Neural cell (in vitro differentiated cells): ENCODE results near the gene NR5A2. TPM values are rescaled to one million over a fixed set of nuclear protein-coding genes. Genes with fewer than 3 reads are reported as not detected.

Experiments
- H2AFZ ChIP-seq: fragments of 200-600, 300-800 bp; sonication (generic), shearing (Covaris generic); 2 replicates; pipeline ENCODE4 v1.6.0; 2014; ENCODE audit warnings: low read depth, mild to moderate bottlenecking, antibody characterized with exemption, low read length, moderate library complexity
- H3F3A ChIP-seq: fragments of 200-600 bp; shearing (Covaris generic); 2 replicates; pipeline ENCODE4 v1.6.1; 2016; ENCODE audit warnings: mild to moderate bottlenecking, moderate library complexity, mixed read lengths, antibody characterized with exemption, low read length; ENCODE audit not compliant: insufficient read depth, poor library complexity, severe bottlenecking
- H3K27ac ChIP-seq: fragments of 200-600, 300-800 bp; sonication (generic), shearing (Covaris generic); 2 replicates; pipeline ENCODE4 v1.5.1; 2014; ENCODE audit warnings: mild to moderate bottlenecking, low read length, moderate library complexity
- H3K27me3 ChIP-seq: fragments of 300-800, 200-600 bp; sonication (generic), shearing (Covaris generic); 2 replicates; pipeline ENCODE4 v1.6.0; 2014; ENCODE audit warnings: mild to moderate bottlenecking, low read depth, low read length, moderate library complexity; ENCODE audit not compliant: insufficient read depth
- H3K36me3 ChIP-seq: fragments of 300-800, 200-600 bp; sonication (generic), shearing (Covaris generic); 2 replicates; pipeline ENCODE4 v1.5.1; 2014; ENCODE audit warnings: mild to moderate bottlenecking, antibody characterized with exemption, low read length, moderate library complexity; ENCODE audit not compliant: insufficient read depth
- H3K4me2 ChIP-seq: fragments of 300-800, 200-600 bp; sonication (generic), shearing (Covaris generic); 2 replicates; pipeline ENCODE4 v1.6.0; 2014; ENCODE audit warnings: mild to moderate bottlenecking, low read length
- H3K4me3 ChIP-seq: fragments of 300-800, 200-600 bp; sonication (generic), shearing (Covaris generic); 2 replicates; pipeline ENCODE4 v1.5.1; 2014; ENCODE audit warnings: mild to moderate bottlenecking, low read length, moderate library complexity
- H3K79me2 ChIP-seq: fragments of 200-600 bp; shearing (Covaris generic); replicated peaks from 2 replicates; pipeline ENCODE4 v1.6.0; 2014; ENCODE audit warnings: mild to moderate bottlenecking, low read length, moderate library complexity; ENCODE audit not compliant: insufficient read depth
- H3K9ac ChIP-seq: fragments of 300-800, 200-600 bp; sonication (generic), shearing (Covaris generic); 2 replicates; pipeline ENCODE4 v1.6.1; 2016; ENCODE audit warnings: mild to moderate bottlenecking, low read length, mixed read lengths
- H3K9me2 ChIP-seq: fragments of 200-600 bp; shearing (Covaris generic); 2 replicates; pipeline ENCODE4 v1.6.1; 2016; ENCODE audit warnings: mild to moderate bottlenecking, low read length, mixed read lengths; ENCODE audit not compliant: insufficient read depth
- H3K9me3 ChIP-seq: fragments of 200-600, 300-800 bp; sonication (generic), shearing (Covaris generic); 2 replicates; pipeline ENCODE4 v1.6.1; 2016; ENCODE audit warnings: mild to moderate bottlenecking, mixed run types, low read length, moderate library complexity, mixed read lengths
- H4K20me1 ChIP-seq: fragments of 200-600 bp; shearing (Covaris generic); 2 replicates; pipeline ENCODE4 v1.6.1; 2016; ENCODE audit warnings: mild to moderate bottlenecking, mixed run types; ENCODE audit not compliant: insufficient read depth
- EP300 ChIP-seq: fragments of 450-650 bp; conservative IDR thresholded peaks from 2 replicates; pipeline ENCODE4 v1.6.1; 2014; ENCODE audit warnings: antibody characterized with exemption, mild to moderate bottlenecking, moderate library complexity; ENCODE audit not compliant: poor library complexity, severe bottlenecking
- EZH2 ChIP-seq: fragments of 200-600, 300-800 bp; shearing (Covaris generic), sonication (generic); IDR thresholded peaks from 2 replicates; pipeline ENCODE4 v1.6.1; 2014; ENCODE audit warnings: antibody characterized with exemption, low read length, borderline replicate concordance, mild to moderate bottlenecking; ENCODE audit not compliant: insufficient read depth, poor library complexity, severe bottlenecking
- MXI1 ChIP-seq: fragments of 450-650 bp; conservative IDR thresholded peaks from 2 replicates; pipeline ENCODE4 v1.6.1; 2014; ENCODE audit warnings: antibody characterized with exemption, mild to moderate bottlenecking; ENCODE audit not compliant: poor library complexity, severe bottlenecking
- POLR2AphosphoS5 ChIP-seq: IDR thresholded peaks from 2 replicates; pipeline ENCODE4 v1.6.1; 2012
- RAD21 ChIP-seq: fragments of 450-650 bp; conservative IDR thresholded peaks from 2 replicates; pipeline ENCODE4 v1.6.1; 2014; ENCODE audit warnings: antibody characterized with exemption, mild to moderate bottlenecking, moderate library complexity
- SMC3 ChIP-seq: fragments of 450-650 bp; conservative IDR thresholded peaks from 2 replicates; pipeline ENCODE4 v1.6.1; 2014; ENCODE audit warnings: antibody characterized with exemption, mild to moderate bottlenecking, moderate library complexity; ENCODE audit not compliant: poor library complexity
- TAF1 ChIP-seq: IDR thresholded peaks from 2 replicates; pipeline ENCODE4 v1.6.1; 2012; ENCODE audit warnings: low read depth
- polyA plus RNA-seq: library from polyadenylated mRNA; depleted of rRNA; stranded (reverse); fragments of >200 nt; gene quantifications from 2 replicates; pipeline ENCODE4 v1.2.3, GENCODE V29; 2014
- TF ChIP-seq, protein P1 (sequence below): IDR thresholded peaks from 2 replicates; pipeline ENCODE4 v1.6.1; 2012; ENCODE audit warnings: borderline replicate concordance
- TF ChIP-seq, protein P2 (sequence below): fragments of 450-650 bp; IDR thresholded peaks from 2 replicates; pipeline ENCODE4 v1.5.1; 2014; ENCODE audit warnings: antibody characterized with exemption, mild to moderate bottlenecking, moderate library complexity; ENCODE audit not compliant: poor library complexity, severe bottlenecking

NR5A2 gene
- polyA plus RNA-seq, 1 donor from 2014 or later: not detected

DNA sequence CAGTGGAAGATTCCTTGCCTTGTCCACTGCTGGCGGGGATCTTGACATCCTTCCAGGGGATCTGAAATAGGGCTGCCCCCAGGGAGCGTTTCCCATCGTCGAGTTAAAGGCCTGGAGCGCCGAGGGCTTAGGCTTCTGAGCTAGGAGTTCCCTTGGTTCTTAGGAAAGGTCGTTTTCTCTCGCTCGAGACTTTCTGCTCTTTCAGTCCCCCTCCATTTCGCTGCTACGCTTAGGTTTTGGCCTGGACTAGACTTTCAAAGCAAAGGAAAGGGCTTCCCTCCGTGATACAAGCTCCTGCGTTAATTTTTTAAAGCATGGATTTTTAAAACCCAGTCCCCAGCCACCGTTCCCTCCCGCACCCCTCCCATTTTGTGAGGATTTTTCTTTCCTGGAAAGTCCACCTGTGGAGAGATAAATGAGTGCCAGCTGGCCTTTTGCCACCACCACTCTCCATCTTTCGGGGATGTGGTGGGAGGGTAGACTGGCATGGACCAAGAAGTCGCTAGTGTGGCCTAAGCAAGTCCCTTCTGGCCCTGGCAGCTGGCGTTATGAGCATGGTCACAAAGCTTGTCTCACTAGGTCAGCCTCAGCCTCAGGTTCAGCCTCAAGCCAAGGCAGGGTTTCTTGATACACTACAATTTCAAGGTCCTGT lies 9.2 kb downstream of the NR5A2 start:
- Histone ChIP-seq H3F3A (no peaks in the 10 kb centered on the region), H2AFZ (no peak overlapping the region), H3K9me3 (no peaks in the 10 kb centered on the region), H3K79me2 (no peaks in the 10 kb centered on the region), H3K9me2 (no peaks in the 10 kb centered on the region), H3K27ac (no peak overlapping the region), H3K4me3 (no peak overlapping the region), H3K4me2 (no peak overlapping the region), H3K27me3 (peaks cover 99% of the 10 kb centered on the region), H3K9ac (no peak overlapping the region), H3K36me3 (no peaks in the 10 kb centered on the region), H4K20me1 (no peaks in the 10 kb centered on the region)
- TF ChIP-seq, protein P1, sequence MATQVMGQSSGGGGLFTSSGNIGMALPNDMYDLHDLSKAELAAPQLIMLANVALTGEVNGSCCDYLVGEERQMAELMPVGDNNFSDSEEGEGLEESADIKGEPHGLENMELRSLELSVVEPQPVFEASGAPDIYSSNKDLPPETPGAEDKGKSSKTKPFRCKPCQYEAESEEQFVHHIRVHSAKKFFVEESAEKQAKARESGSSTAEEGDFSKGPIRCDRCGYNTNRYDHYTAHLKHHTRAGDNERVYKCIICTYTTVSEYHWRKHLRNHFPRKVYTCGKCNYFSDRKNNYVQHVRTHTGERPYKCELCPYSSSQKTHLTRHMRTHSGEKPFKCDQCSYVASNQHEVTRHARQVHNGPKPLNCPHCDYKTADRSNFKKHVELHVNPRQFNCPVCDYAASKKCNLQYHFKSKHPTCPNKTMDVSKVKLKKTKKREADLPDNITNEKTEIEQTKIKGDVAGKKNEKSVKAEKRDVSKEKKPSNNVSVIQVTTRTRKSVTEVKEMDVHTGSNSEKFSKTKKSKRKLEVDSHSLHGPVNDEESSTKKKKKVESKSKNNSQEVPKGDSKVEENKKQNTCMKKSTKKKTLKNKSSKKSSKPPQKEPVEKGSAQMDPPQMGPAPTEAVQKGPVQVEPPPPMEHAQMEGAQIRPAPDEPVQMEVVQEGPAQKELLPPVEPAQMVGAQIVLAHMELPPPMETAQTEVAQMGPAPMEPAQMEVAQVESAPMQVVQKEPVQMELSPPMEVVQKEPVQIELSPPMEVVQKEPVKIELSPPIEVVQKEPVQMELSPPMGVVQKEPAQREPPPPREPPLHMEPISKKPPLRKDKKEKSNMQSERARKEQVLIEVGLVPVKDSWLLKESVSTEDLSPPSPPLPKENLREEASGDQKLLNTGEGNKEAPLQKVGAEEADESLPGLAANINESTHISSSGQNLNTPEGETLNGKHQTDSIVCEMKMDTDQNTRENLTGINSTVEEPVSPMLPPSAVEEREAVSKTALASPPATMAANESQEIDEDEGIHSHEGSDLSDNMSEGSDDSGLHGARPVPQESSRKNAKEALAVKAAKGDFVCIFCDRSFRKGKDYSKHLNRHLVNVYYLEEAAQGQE: no peak
- TF ChIP-seq SMC3: no peak
- no peak for TF ChIP-seq EZH2
- TF ChIP-seq, protein P2, sequence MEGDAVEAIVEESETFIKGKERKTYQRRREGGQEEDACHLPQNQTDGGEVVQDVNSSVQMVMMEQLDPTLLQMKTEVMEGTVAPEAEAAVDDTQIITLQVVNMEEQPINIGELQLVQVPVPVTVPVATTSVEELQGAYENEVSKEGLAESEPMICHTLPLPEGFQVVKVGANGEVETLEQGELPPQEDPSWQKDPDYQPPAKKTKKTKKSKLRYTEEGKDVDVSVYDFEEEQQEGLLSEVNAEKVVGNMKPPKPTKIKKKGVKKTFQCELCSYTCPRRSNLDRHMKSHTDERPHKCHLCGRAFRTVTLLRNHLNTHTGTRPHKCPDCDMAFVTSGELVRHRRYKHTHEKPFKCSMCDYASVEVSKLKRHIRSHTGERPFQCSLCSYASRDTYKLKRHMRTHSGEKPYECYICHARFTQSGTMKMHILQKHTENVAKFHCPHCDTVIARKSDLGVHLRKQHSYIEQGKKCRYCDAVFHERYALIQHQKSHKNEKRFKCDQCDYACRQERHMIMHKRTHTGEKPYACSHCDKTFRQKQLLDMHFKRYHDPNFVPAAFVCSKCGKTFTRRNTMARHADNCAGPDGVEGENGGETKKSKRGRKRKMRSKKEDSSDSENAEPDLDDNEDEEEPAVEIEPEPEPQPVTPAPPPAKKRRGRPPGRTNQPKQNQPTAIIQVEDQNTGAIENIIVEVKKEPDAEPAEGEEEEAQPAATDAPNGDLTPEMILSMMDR: no peak

DNA sequence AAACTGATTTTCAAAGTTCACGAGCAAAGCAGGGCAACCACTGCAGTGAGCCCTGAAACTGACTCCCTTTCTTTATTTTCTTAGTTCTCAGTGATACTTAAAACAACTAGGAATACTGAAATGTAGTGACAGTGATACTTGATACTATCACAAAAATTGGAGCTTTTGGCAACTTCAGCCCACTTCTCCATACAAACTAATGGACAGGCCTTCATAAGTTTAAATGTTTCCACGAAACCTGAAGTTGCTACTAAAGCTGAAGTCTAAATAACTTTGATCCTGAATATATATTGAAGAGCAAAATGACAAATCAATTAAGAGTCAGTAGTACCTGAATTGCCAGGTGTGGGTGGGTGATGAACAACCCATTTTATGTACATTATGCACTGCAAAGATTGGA lies 10.0 kb downstream of the NR5A2 start:
- TF ChIP-seq POLR2AphosphoS5 (no peak), TAF1 (no peak), MXI1 (no peak), RAD21 (no peak), SMC3 (no peak), EP300 (no peak), EZH2 (no peak)
- TF ChIP-seq, protein P2: no peak
- TF ChIP-seq, protein P1: no peak
- Histone ChIP-seq H3K4me2 (no peak overlapping the region), H3K36me3 (no peaks in the 10 kb centered on the region), H3K79me2 (no peaks in the 10 kb centered on the region), H3K9me3 (no peaks in the 10 kb centered on the region), H3K9ac (no peak overlapping the region), H2AFZ (no peak overlapping the region), H3K9me2 (no peaks in the 10 kb centered on the region), H3K4me3 (no peak overlapping the region), H4K20me1 (no peaks in the 10 kb centered on the region), H3F3A (no peaks in the 10 kb centered on the region), H3K27ac (no peak overlapping the region), H3K27me3 (peaks cover 99% of the 10 kb centered on the region)
